D721Med (cell line): Measurements from ENCODE around the gene ABLIM1.

Experiments
- DNase-seq: peaks from one replicate; pipeline ENCODE4 v3.0.0; 2011; ENCODE audit warnings: low spot score; ENCODE audit not compliant: insufficient read length
- FAIRE-seq: peaks from 2 replicates; lab custom pipeline; 2011; peaks lifted over from hg19 to GRCh38; lab: Jason Lieb, UNC
- TF ChIP-seq, protein P1 (sequence below): IDR thresholded peaks from 2 replicates; pipeline ENCODE4 v1.5.1; 2012; ENCODE audit warnings: mild to moderate bottlenecking, control low read depth; ENCODE audit not compliant: insufficient read depth; ENCODE audit errors: missing control alignments

The ABLIM1 gene

DNA sequence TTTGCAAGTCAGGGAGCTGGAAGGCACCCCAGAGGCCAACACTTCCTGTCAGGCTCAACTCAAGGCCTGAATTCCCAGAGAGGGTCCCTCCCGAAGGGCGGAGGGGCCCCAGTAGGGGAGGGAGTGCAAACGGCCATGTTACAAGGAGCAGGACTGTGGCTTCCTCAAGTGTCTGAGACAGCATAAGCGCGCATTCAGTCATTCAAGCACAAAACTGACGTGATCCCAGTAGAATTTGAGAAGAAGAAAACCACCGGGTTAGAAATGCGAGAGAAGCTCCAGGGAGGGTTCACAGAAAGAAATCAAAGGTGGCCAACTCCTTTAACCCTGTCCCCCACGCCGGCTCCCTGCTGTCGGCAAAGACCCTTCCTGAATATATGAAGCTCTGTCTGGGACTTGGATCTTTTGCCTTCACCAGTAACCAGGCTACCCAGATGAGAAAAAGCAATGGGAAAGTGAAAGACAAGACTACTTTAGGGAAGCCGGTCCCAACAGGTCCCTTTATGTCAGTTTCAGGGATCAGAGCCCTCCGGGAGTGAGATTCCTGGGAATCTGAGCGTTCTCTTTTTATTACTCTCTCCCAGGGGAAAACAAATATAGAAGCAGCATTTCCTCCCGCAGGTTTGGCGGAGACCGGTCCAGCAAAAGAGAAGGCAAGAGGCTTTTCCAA lies 255.1 kb downstream of the ABLIM1 start:
- FAIRE-seq (no peak), DNase-seq (no peak)
- TF ChIP-seq, protein P1, sequence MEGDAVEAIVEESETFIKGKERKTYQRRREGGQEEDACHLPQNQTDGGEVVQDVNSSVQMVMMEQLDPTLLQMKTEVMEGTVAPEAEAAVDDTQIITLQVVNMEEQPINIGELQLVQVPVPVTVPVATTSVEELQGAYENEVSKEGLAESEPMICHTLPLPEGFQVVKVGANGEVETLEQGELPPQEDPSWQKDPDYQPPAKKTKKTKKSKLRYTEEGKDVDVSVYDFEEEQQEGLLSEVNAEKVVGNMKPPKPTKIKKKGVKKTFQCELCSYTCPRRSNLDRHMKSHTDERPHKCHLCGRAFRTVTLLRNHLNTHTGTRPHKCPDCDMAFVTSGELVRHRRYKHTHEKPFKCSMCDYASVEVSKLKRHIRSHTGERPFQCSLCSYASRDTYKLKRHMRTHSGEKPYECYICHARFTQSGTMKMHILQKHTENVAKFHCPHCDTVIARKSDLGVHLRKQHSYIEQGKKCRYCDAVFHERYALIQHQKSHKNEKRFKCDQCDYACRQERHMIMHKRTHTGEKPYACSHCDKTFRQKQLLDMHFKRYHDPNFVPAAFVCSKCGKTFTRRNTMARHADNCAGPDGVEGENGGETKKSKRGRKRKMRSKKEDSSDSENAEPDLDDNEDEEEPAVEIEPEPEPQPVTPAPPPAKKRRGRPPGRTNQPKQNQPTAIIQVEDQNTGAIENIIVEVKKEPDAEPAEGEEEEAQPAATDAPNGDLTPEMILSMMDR, result no peak

DNA sequence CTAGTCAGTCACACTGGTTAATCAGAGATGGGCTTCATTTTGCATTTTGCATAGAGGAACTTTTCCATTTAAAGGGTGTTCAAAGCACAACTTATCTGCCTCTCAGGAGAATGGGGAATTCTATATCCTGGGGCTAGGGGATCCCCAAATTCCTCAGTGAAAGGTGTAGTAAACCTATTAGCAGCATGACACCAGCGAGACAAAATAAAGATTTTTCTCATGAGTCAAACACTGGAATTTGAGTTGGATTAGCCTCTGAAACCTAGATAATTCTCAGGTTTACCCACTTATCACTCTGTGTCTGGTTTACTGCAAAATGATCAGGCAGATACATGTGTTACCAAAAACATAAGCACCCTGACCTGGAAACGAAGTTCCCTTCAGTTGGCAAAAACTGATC lies 255.8 kb downstream of the ABLIM1 start:
- FAIRE-seq, result no peak
- no peak for DNase-seq
- TF ChIP-seq, protein P1, result no peak

DNA sequence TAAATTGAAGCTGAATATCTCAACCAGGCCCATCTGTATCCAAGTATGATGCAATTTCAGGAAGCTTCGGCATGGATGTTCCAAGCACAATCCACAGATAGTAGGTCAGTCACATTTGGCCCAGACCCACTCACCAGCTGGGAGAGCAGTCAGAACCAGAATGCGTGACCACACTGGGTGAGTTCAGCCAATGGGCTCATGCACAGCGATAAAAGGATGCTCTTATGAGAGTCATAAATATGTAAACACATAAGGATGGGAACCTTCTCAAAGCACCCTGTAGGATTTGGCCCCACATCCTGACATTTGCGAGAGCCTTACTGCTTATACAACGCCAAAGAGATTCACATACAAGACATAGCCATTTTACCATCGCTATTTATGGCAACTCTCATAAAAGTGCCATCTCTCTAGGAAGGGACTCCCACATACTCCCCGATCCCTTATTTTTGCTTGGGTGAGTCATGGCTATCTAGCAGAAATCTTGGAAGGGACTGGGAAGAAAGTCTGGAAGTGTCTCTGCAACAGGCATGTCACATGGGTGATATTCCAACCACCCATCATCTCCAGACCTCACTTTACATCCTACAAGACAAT lies 256.8 kb downstream of the ABLIM1 start:
- TF ChIP-seq, protein P1, result no peak
- DNase-seq (no peak), FAIRE-seq (no peak)

DNA sequence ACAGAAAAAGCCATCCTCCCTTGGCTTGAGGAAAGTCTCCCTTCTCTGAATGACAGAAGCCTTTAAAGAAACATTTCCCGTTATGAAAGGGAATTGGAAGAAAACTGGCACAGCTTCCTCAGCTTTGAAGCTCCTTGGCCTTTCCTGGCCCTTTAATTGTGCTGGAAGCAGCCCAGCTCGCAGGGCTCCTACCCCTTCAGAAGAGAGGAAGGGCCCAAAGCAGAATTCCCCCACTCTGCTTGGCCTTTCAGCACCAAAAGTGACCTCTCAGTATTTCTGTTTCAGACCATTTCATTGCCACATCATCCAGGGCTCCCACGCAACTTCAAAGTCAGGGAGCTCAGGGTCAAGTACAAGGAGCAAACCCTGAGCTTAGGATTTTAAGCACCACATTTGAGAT lies 258.0 kb downstream of the ABLIM1 start:
- DNase-seq, result no peak
- TF ChIP-seq, protein P1, result no peak
- FAIRE-seq, result no peak

DNA sequence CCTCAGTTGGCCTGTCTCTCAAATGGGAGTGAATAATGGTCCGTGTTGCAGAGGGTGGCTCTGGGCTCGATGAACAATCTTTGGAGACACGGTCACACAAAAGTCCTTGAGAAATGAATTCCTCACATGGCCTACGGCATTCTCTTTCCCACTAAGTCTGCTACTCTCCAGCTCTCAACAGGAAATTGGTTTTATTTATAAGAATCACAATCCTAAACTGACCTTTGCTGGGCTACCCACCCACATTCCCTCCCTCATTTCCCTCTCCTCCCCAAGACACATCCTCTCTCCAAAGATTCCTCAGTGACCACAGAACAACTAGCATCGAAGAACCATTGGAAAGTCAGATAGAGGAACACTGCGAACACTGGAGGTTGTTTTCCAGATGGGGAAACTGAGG lies 258.5 kb downstream of the ABLIM1 start:
- no peak for DNase-seq
- TF ChIP-seq, protein P1, result no peak
- no peak for FAIRE-seq

DNA sequence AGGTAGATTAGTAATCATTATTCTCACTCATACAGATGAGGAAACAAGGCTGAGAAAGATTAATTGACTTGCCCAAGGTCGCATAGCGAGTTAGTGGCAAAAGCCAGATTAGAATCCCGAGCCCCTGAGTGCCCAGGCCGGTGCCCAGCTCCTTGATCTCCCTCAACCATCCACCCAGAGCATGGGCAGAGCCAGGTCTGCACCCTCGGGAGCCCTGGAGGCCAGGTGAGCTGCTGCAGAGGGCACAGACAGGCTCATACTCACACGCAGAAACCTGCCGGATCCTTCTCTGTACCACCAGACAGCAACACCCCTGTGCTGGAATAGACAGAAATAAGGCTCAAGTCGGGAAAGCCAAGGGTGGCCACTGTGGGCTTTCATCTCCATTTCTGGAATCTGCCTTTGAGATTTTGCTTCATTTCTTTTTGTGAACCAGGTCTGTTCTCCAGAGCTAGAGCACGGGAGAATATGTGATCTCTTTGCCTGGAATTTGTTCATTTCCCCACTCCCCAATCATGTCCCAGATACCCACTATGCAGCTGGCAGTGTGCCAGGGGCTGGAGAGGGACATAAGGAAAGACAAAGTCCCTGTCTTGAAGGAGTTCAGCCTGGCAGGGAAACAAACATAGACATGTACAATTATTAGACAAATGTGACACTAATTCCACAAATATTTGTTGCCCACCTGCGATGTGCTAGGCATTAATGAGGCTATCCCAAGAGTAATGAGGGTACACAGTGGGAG lies 259.3 kb downstream of the ABLIM1 start:
- TF ChIP-seq, protein P1, result no peak
- DNase-seq, result no peak
- FAIRE-seq, result no peak
